Ovary (tissue), 3 donors: ENCODE data around the gene ZSWIM8.

Experiments used
- CTCF ChIP-seq, 3 donors: fragments of 450-650 bp in 2 of 3; fragments of 200-600 bp in 1 of 3; IDR thresholded peaks; one replicate each; pipeline versions ENCODE4 v1.5.1 to v1.8.0; 2016 to 2022; ENCODE audit warnings: antibody characterized with exemption in 3 of 3, mild to moderate bottlenecking in 1 of 3
- EP300 ChIP-seq: sonication (generic); formaldehyde crosslinking; IDR thresholded peaks from one replicate; pipeline ENCODE4 v1.6.1; 2017; ENCODE audit warnings: antibody characterized with exemption
- POLR2A ChIP-seq: fragments of 450-650 bp; IDR thresholded peaks from one replicate; pipeline ENCODE4 v1.6.1; 2017; ENCODE audit warnings: antibody characterized with exemption, mild to moderate bottlenecking, moderate library complexity
- donor health status: DM: no; HTN: no; CAD: no.

GRCh38 chr10:73809061-73809818, 23.8 kb downstream of the ZSWIM8 start:
- TF ChIP-seq CTCF (IDR thresholded peaks at IDR 0.05) (no peak), POLR2A (no peak), EP300 (no peak)
